22Rv1 (cell line): ENCODE data around the gene TUT1.
"Not testable (repeated sequence)": the region's sequence is repeated elsewhere in the genome, so short reads cannot be mapped to it uniquely, and the experiment has no call there.

Experiments used
- H3K27ac ChIP-seq: fragments of 450-650 bp; 2 replicates; pipeline ENCODE4 v1.5.1; 2017
- CTCF ChIP-seq: fragments of 450-650 bp; IDR thresholded peaks from 2 replicates; pipeline ENCODE4 v1.5.1; 2017; ENCODE audit warnings: mild to moderate bottlenecking
- ZFX ChIP-seq: fragments of 450-650 bp; IDR thresholded peaks from 2 replicates; pipeline ENCODE4 v1.6.1; 2017; ENCODE audit warnings: antibody characterized with exemption, borderline replicate concordance

Gene TUT1

GRCh38 chr11:62574363-62575071, 16.8 kb downstream of the TUT1 start:
- no peak for TF ChIP-seq ZFX
- peak overlapping the region; percentile 79 for H3K27ac ChIP-seq

- TF ChIP-seq ZFX (no peak), CTCF (no peak)
Measured at GRCh38 chr11:62573592-62574362, 17.5 kb downstream of the TUT1 start, which contains the start of gene EEF1G. EEF1G (minus strand) TSS chr11:62573891; CDS start chr11:62573842, 49 bp downstream.

GRCh38 chr11:62573006-62573591, 18.2 kb downstream of the TUT1 start:
- TF ChIP-seq ZFX (no peak), CTCF (no peak)
- peak overlapping the region; percentile 79 for H3K27ac ChIP-seq

More at GRCh38 chr11:62573592-62574362, 17.5 kb downstream of the TUT1 start, which contains the start of gene EEF1G:
- H3K27ac ChIP-seq = peak within 1 kb of the TSS; percentile 79

- TF ChIP-seq CTCF (no peak), ZFX (no peak)
- peak overlapping the region; percentile 79 for H3K27ac ChIP-seq
Measured at GRCh38 chr11:62572431-62572830, 18.9 kb downstream of the TUT1 start.

- H3K27ac ChIP-seq = 0 out of 2 replicates have a peak overlapping the region, but pooled peaks have one; percentile 79
Measured at GRCh38 chr11:62571493-62571892, 19.8 kb downstream of the TUT1 start.

- H3K27ac ChIP-seq = not testable (repeated sequence)
Measured at GRCh38 chr11:62570903-62571302, 20.4 kb downstream of the TUT1 start.

- peak overlapping the region; percentile 4; the same call in 1 of the 2 replicates for H3K27ac ChIP-seq
- no peak for TF ChIP-seq CTCF
- no peak for TF ChIP-seq ZFX
Measured at GRCh38 chr11:62569611-62570010, 21.7 kb downstream of the TUT1 start.

GRCh38 chr11:62567018-62567633, 24.2 kb downstream of the TUT1 start:
- TF ChIP-seq CTCF (no peak), ZFX (no peak)

More at GRCh38 chr11:62567018-62567633, 24.2 kb downstream of the TUT1 start:
- peak overlapping the region; percentile 43; the same call in 1 of the 2 replicates for H3K27ac ChIP-seq
